COLO668 (cell line): ENCODE results near the gene ATG10.

Source experiments
- DNase-seq: peaks from one replicate; lab custom pipeline; 2025; ENCODE audit not compliant: unreplicated experiment; lab: John Stamatoyannopoulos, UW

ATG10 gene

DNA sequence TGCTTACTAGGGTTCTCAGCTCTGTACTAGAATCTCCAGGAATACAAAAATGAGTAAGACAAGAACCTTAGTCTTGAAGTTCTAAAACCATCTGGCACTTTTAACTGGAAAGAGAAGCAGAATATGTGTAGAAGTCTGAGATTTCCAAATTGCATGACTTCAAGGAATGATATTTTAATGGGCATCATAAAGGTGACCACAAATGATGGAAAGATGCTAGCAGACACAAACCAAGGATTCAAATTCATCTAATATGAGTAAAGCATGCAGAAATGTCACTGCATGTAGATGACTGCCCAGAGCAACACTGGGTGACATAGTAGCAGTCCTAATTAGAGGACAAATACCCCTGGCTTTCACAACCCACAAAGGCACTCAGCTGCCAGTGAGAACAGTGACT, 189.1 kb downstream of the ATG10 start:
- no peak for DNase-seq

DNA sequence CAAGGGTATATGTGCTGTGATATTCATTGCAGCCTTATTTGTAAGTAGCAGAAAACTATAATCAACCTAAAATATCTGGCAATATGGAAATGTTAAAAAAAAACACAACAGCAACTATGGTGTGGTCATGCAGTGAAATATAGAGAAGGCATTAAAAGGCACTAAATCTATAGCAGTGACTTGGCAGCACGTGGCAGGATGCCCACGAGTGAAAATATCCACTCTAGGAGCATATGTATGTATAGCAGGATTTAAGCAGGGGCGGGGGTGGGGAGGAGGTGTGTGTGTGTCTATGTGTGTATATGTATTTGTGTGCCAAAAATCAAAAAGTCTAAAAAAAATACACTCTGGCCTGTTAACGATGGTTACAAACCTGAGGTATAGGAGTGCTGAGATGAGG, 190.8 kb downstream of the ATG10 start:
- DNase-seq = no peak

DNA sequence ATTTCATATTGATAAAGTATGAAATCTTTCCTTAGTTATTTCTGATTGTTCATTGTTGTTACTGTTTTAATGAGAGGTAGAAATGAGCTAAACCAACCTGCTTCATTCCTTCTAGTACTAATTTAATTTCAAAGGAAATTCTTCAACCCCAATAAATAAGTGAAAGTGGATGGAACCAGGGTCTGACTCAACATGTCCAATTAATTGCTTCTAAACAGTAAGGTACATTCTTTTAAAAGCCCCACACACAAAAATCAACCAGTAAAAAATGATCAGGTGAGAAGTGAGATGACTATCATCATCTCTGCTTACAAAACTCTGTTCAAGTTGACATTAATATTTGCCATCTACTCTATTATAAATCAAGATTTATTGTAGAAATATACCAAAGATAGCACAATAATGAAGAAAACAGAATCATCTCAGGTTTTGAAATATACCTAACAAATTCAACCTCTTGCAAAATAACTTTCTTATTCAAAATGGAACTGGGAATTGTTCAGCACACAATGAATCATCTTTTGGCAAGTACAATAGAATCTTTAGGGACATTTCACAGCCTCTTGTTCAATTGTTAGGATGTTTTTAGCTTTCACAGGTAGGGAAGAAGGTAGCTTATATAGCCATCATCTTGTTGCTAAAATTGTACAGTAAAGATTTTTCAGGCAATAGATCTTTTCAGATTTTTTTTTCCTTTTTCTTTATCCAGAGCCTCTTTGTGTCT, 191.8 kb downstream of the ATG10 start:
- DNase-seq = no peak

DNA sequence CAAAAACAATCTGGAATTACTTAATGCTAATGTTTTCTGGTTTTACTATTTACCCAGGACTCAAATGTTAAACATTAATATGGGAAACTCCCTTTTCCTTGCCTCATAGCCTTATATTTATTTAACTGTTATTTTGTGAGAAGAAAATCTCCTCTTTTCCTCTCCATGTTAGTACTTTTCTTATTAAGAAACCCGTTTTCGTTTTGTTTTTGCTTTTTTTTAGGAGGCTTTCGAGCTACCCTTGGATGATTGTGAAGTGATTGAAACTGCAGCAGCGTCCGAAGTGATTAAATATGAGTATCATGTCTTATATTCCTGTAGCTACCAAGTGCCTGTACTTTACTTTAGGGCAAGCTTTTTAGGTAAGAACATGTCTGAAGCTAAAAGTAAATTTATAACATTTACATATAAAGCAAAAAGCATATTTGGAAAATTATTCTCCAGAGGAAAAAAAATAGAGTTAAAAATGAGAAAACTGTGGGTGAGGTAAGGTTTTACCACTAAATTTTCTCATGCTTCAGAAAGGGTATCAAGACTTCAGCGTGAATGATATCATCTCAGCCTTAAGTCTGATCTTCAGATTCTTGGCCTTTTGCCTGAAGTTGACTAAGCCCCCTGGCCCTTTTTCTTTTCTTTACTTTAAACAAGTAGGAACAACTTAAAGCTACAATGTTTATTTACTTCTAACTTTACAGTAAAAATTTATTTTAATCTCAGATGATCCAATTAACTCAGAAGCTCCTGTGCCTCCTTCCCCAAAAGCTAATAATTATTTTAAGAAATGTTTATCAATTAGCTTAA, 192.6 kb downstream of the ATG10 start:
- DNase-seq = no peak

DNA sequence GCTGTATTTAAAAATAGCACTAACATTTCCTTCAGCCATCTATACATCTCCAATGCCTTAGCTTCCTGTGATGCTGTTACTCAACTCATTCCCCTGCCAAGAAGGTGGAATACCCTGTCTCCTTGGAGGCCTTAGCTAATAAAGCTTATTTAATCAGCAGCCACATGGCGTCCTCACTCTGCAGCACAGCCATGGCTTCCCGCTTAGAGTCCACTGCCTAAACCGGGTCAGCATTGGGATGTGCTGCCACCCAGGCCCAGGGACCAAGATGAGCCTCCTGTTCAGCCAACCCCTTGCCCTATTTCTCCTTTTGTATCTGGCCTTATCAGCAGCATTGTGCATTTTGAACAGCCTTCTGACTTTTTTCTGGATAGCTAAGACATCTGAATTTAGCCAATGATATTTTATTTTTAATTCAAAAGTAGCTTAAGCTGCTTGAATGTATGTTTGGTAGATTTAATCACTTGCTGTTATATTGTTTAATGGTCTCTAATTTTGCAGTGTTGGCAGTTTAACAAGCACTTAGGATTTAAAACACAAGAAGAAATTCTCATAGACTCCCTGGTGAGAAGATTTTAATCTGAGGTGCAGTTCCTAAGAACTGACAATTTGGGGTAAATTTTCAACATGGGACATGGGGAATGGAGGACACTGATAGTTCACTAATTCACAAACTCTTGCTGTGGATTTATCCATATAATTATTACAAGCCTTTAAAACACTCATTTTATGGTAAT, 193.3 kb downstream of the ATG10 start:
- DNase-seq = no peak

DNA sequence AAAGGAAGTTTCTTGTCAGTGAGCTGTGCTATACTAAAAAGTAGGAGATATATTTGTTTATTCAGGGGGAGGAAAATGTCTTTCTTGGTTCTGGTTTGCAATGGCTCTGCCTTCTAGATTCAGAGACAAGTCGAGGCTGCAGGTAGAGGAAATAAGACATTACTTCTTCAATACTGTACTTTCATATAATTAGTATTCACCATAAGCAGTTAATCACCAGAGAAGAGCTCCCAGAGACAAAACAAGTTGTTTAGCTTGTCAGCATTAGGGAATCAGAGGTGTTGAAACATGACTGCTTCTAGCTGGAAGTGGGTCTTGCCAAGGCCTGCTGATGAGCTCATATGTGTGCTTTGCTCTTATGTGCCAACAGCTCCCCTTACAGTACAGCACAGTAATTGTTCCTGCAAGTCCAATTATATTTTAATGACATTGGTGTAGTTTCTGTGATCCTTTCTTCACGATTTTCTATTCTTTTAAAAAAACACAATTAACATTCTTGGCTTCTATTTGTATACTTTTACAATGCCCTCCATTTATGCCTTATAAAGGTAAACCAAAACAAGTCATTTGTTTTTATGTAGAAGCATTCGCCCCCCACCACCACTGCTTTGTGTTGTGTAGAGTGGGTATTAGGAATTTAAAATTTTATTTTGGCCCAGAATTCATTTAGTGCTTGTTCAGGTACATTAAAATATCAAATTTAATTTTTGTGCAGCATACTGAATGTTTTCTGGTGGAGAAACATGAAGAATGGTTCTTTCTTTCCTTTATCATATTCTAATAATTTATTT, 194.1 kb downstream of the ATG10 start:
- peak; percentile 44 for DNase-seq

DNA sequence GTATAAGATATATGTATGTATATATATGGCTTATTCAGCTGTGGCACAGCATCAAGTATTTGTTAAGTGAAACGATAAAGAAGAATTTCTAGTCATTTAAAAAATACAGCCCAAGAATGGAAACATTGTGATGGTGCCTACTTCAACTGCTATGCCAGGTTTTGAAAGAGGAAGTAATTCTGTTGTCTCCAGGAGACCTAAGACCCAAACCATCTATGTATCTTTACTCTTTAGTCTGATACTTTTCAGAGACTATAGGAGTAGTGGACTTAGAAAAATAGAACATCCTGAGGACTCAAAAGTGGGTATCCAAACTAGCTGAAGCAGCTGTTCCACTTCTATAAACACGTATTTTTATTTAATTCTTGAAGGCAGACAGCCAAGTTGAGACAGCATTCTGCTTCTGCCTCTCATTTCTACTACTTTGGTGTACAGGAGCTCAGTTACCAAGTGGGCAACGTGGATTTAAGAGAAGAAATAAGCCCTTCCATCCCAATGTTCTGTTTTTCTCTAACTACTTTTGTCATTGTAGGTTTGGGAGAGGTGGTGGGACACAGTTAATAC, 195.6 kb downstream of the ATG10 start:
- DNase-seq = no peak

DNA sequence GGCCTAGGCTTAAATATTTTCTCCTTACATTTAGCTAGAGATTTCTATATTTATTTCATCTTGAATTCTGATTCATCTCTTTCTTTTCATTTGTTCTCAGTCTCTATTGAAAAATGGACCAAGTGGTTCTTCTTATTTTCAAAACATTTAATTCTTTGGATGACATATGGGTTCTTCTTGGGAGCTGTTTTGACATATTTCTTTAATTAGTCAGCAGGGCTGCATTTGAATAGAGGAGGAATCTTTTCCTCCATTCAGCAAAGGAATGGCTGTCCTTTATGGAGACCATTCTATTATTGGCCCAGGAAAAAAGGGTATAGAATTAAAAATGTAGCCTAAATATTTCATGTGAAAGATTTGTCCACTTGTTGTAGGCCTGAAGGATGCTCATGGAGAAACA, 196.5 kb downstream of the ATG10 start:
- DNase-seq = no peak

DNA sequence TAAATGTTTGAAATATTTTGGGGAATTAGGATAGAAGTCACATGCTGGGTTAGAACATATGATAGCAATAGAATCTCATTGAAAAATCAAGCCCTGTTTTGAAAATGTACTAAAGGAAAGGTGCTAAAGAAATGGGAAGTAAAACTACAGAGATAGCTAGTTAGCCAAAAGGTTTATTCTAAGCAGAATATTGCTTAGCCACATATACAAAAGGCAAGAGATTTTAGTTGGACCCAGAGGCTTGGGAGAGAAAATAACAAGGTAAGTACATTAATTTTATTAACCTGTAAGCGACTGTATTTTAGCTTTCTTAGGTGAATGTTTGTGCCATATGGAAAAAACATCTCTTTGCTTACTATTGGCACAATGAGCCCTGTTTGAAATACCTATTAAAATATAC, 198.1 kb downstream of the ATG10 start:
- DNase-seq = no peak

DNA sequence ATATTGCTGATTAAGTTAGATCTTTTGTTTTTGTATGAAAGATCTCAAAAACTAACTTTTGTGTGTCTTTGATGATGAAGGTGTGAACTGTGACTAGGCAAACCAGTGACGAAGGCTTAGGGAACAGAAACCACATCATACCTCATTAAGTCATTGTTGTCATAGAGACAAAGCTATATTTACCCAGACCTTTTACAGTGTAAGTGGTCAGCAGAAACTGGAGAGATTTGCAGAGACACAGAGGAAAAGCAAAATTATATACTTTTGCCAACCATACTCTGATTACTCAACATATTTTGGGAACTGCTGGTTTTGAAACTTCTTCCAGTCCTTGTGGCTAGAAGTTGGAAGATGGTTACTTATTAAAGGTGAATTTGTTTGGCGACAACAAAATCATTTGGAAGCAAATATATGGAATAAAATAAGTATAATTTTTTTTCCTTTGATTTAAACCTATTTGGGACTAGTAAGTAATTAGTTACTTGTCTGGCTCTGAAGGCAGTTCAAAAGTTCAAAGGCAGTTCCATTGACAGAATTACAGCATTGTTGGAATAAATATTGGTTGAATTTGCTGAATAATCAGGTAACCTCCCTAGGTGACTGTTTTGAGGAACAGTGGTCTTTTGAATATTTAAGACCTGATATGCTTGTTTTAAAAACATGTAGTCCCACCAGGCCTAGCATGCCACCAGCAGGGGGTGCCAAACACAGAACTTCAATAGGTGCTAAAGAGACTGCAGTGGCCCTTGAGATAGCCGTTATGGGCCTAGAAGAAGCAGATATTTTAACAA, 202.5 kb downstream of the ATG10 start:
- peak; percentile 51 for DNase-seq

DNA sequence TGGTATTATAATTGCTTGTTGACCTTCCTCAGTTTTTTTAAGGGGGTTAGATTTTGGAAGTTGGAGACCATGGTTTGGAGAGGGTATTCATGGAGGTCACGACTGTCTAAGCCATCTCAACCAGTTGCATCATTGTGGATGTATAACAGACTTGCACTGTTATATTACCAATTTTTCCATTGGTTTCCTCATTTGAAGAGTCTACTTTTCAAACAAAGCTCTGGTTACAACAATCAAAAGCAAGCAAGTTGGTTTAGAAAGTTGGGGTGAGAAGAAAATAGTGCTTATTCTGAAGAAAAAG, 203.0 kb downstream of the ATG10 start:
- no peak for DNase-seq

DNA sequence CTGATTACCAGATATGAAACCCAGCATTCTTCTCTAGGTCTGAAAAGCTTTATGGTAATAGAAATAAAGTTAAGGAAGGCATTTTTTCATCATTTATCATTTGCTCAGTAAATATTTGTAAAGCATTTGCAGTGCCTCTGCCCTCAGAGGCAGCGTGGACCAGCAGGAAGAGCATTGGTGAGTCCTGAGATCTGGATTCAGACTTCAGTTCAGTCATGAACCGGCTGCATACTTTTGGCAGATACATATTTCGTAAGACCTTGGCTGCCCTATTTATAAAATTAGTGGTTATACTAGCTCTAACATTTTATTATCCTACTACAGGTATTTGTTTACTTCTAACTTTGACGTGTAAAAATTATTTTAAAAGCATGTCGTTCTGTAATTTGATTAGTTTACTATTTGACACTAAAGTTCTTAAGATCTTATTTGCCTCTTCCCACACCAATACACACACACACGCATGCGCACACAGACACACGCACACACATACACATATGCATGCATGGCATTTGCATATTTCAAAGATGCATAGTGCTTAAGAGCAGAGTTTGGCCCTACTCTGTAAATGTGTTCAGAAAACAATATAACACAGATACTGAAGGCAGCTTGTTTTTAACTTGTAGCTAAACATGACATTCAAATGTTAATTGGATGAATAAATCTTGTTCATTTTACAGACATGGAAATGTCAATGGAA, 204.4 kb downstream of the ATG10 start:
- no peak for DNase-seq

DNA sequence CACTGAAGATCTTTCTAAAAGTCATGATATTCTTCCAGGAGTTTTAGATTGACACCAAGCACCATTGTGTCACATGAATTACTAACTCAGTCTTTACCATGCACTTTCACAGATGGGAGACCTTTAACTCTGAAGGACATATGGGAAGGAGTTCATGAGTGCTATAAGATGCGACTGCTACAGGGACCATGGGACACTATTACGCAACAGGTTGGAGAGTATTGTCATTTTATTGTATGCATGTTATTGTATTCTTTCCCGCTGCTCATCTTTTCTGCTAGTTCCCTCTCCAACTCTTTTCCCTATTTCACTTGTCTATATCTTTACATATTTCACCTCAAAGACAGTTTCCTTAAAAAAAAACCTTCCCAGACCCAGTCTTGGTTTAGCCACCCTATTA, 206.6 kb downstream of the ATG10 start:
- no peak for DNase-seq

DNA sequence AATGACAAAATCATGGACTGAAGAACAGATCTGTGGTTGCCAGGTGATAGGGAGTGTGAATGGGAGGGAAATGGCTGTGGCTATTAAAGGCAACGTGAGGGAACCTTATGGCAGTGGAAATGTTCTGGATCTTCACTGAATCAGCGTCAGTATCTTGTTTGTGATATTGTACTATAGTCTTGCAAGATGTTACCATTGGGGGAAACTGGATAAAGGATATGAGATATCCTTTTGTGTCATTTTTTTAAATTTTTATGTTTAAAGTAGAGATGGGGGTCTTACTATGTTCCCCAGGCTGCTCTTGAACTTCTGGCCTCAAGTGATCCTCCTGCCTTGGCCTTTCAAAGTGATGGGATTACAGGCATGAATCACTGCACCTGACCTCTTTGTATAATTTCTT, 210.8 kb downstream of the ATG10 start:
- no peak for DNase-seq

DNA sequence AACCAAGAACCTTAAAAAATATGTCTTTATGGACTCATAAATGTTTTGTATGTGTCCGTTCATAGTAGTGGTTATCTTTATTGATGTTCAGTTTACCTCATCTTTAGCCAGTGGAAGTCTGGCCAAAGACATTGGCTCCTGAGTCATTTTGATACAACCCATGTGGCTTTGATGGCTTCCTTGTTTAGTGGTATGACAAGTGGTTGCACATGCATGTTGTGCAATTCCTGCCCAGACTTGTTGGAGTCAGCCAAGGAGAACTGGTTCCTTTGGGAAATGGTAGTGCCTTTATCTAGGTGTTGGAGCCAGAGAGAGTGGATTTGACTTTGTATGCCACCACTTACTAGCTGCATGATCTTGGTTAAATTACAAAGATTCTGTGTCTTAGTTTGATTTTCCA, 212.0 kb downstream of the ATG10 start:
- DNase-seq = no peak

DNA sequence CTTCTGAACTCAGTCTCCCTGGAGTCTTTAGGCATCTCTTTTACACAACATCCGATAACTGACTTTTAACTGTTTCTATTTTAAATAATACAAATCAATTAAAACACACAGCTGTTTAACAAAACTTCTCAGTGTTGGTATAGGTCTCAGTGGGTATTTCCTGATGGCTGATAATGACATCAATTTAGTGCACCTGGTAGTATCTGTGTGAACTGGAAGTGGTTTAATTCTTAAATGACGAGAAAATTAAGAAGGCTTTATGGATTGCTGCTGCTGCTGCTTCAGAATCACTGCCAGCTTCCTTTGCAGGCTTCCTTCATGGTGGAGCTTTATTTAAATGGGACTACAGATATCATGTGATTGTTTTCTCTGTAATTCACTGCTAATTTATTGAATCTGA, 214.0 kb downstream of the ATG10 start:
- no peak for DNase-seq

DNA sequence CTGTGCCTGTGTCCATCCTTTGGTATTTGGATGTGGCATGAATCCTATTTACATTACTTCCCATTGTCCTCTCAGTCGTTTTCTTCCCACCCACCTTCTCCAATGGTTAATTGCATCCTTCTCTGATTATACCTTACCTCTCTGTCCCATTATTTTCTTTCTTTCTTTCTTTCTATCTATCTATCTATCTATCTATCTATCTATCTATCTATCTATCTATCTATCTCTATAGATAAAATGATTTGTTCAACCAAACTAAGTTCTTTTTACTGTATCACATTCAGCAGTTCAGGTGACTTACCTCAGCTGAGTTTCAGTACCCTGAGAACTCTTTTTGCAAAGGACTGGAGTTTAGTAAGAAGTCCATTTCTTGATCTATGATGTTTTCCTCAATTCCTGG, 225.7 kb downstream of the ATG10 start:
- no peak for DNase-seq

DNA sequence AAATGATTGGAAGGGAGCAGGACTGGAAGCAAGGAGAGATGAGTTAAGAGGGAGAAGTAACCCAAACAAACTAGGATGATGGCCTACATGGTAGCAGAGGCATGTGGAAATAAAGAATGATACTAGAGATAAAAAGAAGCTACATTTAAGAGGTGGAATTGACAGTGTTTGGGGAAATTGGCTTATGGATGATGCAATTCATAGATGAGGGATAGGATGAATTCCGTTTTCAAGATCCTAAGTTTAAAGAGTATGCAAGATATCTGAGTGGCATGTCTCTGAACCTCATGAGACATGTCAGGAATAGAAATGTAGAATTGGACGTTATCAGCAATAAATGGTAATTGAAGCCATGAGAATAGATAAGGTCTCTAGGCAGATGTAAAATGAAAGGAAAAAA, 232.7 kb downstream of the ATG10 start:
- DNase-seq = no peak

DNA sequence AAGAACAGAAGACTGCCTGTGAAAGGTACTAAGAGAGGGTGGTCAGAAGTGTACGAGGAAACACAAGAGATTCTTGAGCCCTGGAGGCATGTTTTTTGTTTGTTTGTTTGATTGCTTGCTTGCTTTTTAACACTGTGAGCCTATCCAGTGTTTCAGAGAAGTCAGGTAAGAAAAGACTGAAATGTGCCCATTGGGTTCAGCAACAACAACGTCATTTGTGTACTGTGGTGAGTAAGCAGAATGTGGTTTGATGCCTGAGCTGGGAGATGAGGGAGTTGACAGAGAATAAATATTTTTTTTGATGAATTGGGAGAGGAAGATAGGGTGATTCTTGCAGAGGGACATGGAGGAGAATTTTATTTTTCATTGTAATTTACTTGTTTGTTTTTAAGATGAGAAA, 233.2 kb downstream of the ATG10 start:
- DNase-seq = no peak

DNA sequence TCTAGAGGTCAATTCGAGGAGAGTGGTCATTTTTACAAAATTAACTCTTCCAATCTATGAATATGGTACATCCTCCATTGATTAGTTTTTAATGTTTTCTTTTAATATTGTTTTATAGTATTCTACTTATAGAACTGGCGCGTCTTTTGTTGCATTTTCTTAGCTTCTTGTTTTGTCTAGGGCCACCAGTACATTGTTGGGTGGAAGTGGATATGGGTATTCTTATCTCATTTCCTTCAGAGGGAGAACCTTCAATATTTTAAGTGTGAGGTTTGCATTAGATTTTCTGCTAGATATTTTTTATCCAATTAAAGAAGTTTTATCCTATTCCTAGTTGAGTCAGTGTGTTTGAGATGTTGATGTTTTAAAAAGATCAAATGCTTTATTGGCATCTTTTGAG, 236.5 kb downstream of the ATG10 start:
- no peak for DNase-seq
